ENCODE data around the gene SLC9A9. TPM values are rescaled to one million over a fixed set of nuclear protein-coding genes. Genes with fewer than 3 reads are reported as not detected.

Gene SLC9A9
- total RNA-seq, 1 donor from 2014 or later: 3.0 TPM

DNA sequence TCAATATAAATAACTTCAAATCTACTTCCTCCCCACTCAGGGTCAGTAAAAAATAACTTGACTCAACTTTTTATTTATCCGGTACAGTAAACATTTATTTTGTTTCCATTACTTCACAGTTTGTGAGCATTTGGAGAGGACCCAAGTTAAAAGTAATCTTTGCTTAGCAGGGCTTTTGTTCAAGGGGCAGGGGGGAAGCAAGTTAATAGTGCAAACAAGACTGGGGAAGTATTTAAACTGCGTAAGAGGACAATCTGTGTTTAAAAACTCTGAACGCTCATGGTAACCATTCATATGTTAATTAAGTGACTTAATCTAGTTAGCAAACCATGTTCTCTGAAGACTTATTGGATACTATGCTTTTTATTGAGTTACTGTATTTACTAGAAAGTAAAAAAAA lies 346.2 kb downstream of the SLC9A9 start:
- no peaks in the 10 kb centered on the region for H3K27me3 ChIP-seq (ENCODE audit: control insufficient read depth, insufficient read depth, low read length)
- H3K4me3 ChIP-seq (ENCODE audit: low read depth, low read length): no peak overlapping the region
- no peak for DNase-seq (ENCODE audit: low read depth)
- no peaks in the 10 kb centered on the region for H3K36me3 ChIP-seq (ENCODE audit: control insufficient read depth, insufficient read depth, low read length)
- TF ChIP-seq, protein P1, sequence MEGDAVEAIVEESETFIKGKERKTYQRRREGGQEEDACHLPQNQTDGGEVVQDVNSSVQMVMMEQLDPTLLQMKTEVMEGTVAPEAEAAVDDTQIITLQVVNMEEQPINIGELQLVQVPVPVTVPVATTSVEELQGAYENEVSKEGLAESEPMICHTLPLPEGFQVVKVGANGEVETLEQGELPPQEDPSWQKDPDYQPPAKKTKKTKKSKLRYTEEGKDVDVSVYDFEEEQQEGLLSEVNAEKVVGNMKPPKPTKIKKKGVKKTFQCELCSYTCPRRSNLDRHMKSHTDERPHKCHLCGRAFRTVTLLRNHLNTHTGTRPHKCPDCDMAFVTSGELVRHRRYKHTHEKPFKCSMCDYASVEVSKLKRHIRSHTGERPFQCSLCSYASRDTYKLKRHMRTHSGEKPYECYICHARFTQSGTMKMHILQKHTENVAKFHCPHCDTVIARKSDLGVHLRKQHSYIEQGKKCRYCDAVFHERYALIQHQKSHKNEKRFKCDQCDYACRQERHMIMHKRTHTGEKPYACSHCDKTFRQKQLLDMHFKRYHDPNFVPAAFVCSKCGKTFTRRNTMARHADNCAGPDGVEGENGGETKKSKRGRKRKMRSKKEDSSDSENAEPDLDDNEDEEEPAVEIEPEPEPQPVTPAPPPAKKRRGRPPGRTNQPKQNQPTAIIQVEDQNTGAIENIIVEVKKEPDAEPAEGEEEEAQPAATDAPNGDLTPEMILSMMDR (IDR thresholded peaks at IDR 0.05; ENCODE audit: insufficient read depth, low read length, poor library complexity, severe bottlenecking): no peak

DNA sequence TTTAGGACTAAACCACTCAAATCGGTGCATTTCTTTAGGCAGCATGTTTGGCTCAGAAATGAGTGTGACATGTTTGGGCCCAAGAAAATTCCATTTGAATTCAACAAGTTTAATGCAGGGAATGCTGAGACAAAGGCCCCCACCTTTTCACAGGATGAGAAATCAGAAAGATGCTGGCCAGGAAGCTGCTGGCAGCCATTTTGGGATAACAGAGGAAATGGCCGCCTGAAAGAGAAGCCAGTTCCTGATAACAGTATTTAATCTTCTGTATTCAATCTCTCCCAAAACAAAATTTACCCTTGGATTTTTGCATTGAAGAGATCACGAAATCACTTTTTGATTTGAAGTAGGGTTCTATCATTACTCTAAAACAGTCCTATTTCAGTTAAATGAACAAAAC lies 350.9 kb downstream of the SLC9A9 start:
- Histone ChIP-seq H3K4me3 (ENCODE audit: low read depth, low read length) (no peak overlapping the region), H3K27me3 (ENCODE audit: control insufficient read depth, insufficient read depth, low read length) (no peaks in the 10 kb centered on the region), H3K36me3 (ENCODE audit: control insufficient read depth, insufficient read depth, low read length) (no peaks in the 10 kb centered on the region)
- TF ChIP-seq, protein P1 (IDR thresholded peaks at IDR 0.05; ENCODE audit: insufficient read depth, low read length, poor library complexity, severe bottlenecking): no peak
- DNase-seq (ENCODE audit: low read depth): no peak

DNA sequence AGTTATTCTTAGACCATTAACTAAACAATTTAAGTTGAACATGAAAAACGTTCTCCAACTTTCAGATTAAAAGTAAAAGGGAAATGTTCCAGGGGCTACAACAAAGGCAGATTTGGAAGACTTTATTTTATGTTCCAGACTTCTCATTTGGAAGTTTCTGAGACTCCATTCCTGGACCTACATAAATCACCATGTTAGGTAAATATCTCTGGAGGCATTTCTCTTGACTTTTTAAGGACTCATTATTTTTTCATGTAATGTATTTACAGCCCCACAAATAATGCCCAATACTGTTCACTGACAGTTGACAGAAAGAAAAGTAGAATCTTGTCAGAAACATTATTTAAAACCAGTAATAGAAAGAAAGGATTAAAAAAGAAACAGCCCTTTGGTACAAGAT lies 352.1 kb downstream of the SLC9A9 start:
- Histone ChIP-seq H3K4me3 (ENCODE audit: low read depth, low read length) (no peak overlapping the region), H3K36me3 (ENCODE audit: control insufficient read depth, insufficient read depth, low read length) (no peaks in the 10 kb centered on the region), H3K27me3 (ENCODE audit: control insufficient read depth, insufficient read depth, low read length) (no peaks in the 10 kb centered on the region)
- TF ChIP-seq, protein P1 (IDR thresholded peaks at IDR 0.05; ENCODE audit: insufficient read depth, low read length, poor library complexity, severe bottlenecking): no peak
- no peak for DNase-seq (ENCODE audit: low read depth)

DNA sequence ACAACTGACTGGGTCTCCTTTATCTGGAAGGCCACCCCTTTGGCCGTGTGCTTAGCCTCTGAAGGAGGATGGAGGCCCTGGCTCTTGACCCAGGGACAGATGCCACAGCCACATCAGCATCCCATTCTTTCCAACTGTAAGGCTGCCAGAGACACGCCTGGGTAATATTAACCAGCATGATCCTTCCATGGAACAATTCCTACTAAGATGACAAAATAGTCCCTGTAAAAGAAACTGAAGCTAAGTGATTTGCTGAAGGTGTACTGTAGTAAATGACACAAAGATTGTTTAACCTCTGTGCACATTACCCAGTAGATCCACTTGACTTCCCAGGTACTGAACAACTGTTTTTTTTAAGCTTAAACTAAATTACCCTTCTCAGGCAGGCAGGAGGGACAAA lies 352.7 kb downstream of the SLC9A9 start:
- H3K4me3 ChIP-seq (ENCODE audit: low read depth, low read length): no peak overlapping the region
- no peaks in the 10 kb centered on the region for H3K27me3 ChIP-seq (ENCODE audit: control insufficient read depth, insufficient read depth, low read length)
- DNase-seq (ENCODE audit: low read depth): no peak
- TF ChIP-seq, protein P1 (IDR thresholded peaks at IDR 0.05; ENCODE audit: insufficient read depth, low read length, poor library complexity, severe bottlenecking): no peak
- H3K36me3 ChIP-seq (ENCODE audit: control insufficient read depth, insufficient read depth, low read length): no peaks in the 10 kb centered on the region

DNA sequence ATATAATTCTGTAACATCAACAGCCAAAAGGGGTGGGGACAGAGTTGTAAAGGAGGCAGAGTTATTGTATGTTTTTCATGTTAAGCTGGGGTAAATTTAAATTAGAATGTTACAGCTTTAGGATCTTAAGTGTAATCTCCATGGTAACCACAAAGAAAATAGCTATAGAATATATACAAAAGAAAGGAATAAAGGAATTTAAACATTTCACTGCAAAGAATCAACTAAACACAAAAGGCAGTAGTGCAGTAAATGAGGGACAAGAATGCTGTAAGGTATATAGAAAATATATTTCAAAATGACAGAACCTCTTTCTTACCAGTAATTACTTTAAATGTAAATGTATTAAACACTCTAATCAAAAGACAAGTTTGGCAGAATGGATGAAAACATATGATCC lies 361.7 kb downstream of the SLC9A9 start:
- no peaks in the 10 kb centered on the region for H3K36me3 ChIP-seq (ENCODE audit: control insufficient read depth, insufficient read depth, low read length)
- H3K4me3 ChIP-seq (ENCODE audit: low read depth, low read length): no peak overlapping the region
- no peaks in the 10 kb centered on the region for H3K27me3 ChIP-seq (ENCODE audit: control insufficient read depth, insufficient read depth, low read length)
- TF ChIP-seq, protein P1 (IDR thresholded peaks at IDR 0.05; ENCODE audit: insufficient read depth, low read length, poor library complexity, severe bottlenecking): no peak
- no peak for DNase-seq (ENCODE audit: low read depth)

DNA sequence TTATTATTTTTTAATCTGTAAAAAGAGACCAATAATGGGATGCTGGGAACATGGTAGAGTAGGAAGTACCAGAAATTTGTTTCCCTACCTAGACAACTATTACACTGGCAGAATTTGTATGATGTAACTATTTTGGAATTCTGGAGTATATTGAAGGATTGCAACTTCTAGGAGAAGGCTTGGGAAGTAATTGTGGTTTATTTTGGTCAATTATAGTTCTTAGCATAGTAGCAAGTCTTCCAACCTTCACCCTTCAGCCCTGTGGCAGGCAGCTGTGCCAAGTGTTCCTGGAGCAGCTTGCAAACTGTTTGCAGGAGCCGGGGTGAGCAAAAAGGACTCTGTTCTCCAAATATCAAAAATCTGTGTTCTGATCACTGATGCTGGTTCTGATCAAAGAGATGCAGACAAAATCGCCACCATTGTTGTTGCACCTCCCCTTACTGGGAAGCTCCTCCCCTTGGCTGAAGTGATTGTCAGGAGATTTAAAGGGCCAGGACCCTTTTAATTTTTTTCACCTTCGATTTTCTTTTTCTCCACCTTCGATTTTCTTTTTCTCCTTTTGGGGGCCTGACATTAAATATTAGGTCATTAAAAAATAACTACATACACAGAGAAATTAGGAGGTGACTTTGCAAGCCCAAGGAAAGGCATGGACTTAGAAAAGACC lies 363.3 kb downstream of the SLC9A9 start:
- Histone ChIP-seq H3K36me3 (ENCODE audit: control insufficient read depth, insufficient read depth, low read length) (no peaks in the 10 kb centered on the region), H3K4me3 (ENCODE audit: low read depth, low read length) (no peak overlapping the region), H3K27me3 (ENCODE audit: control insufficient read depth, insufficient read depth, low read length) (no peaks in the 10 kb centered on the region)
- TF ChIP-seq, protein P1 (IDR thresholded peaks at IDR 0.05; ENCODE audit: insufficient read depth, low read length, poor library complexity, severe bottlenecking): no peak
- DNase-seq (ENCODE audit: low read depth): no peak
